CD4-positive, alpha-beta T cell treated with Interleukin-21 for 1 hour (primary cell): ENCODE measurements around the gene CMTM7.
"Not testable (repeated sequence)": the region's sequence is repeated elsewhere in the genome, so short reads cannot be mapped to it uniquely, and the experiment has no call there.

Source experiments
- DNase-seq: peaks from one replicate; pipeline ENCODE4 v3.0.0-alpha.2; 2020

CMTM7 gene

DNA sequence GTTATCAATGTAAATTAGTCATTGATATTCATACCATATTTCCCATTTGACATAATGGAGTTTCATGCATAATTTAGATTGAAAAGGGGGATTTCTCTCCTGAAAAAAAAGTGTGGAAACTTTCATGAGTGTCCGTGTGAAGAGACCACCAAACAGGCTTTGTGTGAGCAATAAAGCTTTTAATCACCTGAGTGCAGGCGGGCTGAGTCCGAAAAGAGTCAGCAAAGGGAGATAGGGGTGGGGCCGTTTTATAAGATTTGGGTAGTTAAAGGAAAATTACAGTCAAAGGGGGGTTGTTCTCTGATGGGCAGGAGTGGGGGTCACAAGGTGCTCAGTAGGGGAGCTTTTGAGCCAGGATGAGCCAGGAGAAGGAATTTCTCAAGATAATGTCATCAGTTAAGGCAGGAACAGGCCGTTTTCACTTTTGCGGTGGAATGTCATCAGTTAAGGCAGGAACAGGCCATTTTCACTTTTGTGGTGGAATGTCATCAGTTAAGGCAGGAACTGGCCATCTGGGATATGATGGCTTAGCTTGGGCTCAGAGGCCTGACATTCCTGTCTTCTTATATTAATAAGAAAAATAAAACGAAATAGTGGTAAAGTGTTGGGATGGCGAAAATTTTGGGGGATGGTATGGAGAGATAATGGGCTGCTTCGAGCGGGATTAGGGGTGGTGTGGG, 69.3 kb downstream of the CMTM7 start:
- DNase-seq: not testable (repeated sequence)

DNA sequence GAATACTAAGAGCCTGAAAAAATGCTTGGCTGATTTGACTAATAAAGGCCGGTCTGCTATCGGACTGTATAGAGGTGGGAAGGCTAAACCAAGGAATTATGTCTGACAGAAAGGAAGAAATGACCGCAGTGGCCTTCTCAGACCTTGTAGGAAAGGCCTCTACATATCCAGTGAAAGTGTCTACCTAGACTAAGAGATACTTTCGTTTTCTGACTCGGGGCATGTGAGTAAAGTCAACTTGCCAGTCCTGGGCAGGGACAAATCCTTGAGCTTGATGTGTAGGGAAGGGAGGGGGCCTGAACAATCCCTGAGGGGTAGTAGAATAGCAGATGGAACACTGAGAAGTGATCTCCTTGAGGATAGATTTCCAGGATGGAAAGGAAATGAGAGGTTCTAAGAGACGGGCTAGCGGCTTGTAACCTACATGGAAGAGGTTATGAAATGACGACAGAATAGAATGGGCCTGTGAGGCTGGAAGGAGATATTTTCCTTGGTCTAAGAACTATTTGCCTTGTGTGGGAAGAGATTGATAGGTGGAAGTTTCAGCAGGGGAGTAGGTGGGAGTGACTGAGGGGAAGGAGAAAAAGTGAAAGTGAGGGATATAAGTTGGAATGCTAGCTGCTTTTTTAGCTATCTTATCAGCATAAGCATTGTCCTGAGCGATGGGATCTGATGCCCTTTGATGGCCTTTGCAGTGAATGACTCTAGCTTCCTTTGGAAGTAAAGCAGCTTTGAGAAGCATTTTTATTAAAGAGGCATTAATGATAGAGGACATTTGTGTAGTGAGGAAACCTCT, 70.7 kb downstream of the CMTM7 start:
- peak; percentile 63 for DNase-seq

DNA sequence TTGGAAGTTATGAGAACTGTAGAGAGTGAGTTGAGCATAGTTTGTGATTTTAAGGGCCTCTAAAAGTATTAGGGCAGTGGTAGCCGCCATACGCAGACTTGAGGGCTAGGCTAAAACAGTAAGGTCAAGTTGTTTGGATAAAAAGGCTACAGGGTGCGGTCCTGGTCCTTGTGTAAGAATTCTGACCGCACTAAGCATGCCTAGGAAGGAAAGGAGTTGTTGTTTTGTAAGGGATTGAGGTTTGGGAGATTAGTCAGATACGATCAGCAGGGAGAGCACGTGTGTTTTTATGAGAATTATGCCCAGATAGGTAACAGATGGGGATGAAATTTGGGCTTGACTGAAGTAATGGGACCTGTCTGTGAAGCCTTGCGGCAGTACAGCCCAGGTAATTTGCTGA, 71.8 kb downstream of the CMTM7 start:
- not testable (repeated sequence) for DNase-seq

DNA sequence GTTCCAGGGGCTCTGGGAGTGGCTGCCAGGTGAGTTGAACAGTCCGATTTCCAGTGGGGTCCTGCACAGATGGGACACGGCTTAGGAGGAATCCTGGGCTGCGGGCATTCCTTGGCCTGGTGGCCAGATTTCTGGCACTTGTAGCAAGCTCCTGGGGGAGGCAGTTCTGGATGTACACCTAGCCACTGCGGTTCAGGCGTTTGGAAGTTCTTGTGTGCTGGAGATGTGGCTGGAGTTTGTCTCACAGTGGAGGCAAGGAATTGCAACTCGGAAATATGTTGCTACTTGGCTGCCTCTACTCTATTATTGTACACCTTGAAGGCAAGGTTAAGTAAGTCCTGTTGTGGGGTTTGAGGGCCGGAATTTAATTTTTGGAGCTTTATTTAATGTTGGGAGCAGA, 73.1 kb downstream of the CMTM7 start:
- not testable (repeated sequence) for DNase-seq

DNA sequence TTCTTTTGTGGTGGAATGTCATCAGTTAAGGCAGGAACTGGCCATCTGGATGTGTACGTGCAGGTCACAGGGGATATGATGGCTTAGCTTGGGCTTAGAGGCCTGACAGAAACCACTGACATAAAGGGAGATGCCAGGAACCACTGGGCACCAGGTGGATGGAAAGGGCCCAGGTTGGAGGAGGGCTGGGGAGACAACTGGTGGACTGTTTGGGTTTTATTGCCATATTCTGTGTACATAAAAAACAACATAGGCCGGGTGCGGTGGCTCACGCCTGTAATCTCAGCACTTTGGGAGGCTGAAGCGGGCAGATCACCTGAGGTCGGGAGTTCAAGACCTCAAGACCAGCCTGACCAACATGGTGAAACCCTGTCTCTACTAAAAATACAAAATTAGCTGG, 75.2 kb downstream of the CMTM7 start:
- not testable (repeated sequence) for DNase-seq

DNA sequence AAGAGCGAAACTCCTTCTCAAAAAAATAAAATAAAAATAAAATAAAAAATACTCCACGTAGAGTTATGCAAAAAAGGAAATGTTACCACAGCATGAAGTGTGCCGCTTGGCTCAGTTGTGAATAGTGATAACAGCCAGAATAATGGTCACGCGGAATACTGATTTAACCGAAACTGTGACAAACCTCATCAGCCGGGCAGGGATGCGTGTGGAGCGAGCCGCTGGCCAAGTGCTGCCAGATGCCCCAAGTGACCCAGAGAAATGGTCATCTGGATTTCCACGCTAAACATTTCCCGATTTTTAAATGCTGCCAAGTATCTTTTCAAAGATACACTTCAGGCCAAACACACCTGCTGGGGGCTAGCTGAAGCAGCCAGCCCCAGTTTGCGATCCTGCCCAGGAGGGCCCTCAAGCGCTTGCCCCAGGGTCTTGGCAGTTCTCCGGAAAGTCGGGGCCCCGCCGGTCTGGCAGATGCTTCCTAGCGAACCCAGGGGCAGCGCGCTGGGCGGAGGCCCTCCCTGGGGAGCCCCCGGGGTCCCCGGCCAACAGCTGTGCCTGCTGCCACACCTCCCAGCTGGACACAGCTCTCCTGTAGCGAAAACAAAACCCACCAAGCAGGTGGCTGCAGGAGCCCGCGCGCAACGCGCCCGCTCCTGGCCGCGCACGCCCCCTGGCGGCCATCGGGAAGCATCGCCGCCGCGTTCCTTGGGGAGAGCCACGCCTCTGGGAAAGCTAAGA, 75.8 kb downstream of the CMTM7 start:
- DNase-seq: peak; percentile 77

DNA sequence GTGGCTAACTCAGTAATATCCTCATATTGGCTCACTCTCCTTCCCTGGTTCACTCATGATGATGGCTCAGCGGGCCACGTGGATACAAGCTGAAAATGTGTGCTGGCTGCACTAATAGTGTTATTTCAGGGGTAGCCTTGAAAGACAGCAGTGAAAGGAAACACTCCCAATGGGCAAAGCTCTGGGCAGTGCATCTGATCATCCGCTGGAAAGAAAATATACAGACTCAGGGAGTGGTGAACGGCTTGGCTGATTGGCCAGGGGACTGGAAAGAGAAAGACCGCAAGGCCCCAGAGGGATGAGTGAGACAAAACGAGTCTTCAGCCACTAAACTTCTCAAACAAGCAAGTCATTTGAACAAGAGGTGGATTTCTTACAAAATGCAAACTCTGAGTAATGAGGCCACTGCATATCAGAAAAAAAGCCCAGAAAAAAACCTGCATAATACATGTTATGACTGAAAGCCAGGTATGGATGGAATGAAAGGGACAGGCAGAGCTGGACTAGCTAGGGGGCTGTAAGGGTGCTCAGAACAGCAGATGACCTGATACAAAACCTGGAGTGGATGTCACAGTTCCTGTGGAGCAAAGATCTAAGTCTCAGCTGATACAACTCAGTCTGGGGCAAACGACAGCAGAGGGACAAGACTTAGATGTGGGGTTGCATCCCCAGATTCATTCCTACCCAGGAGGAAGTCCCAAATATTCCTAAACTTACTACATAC, 77.7 kb downstream of the CMTM7 start:
- no peak for DNase-seq

DNA sequence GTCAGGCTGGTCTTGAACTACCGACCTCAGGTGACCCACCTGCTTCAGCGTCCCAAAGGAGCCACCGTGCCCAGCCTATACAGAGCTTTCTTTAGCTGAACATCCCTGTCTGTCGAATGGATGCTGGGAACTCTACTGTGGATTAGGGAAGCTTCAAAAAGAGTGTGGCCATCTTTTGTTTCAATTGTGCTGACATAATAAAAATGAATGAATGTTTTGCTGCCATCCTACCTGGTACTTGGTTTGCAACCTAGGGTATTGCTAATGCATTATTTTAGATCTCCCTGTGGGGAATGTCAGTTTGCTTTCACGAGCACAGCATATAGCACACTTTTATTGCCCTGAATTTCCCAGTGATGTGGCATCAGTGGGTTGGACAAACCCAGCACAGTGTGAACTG, 78.7 kb downstream of the CMTM7 start:
- DNase-seq: no peak

DNA sequence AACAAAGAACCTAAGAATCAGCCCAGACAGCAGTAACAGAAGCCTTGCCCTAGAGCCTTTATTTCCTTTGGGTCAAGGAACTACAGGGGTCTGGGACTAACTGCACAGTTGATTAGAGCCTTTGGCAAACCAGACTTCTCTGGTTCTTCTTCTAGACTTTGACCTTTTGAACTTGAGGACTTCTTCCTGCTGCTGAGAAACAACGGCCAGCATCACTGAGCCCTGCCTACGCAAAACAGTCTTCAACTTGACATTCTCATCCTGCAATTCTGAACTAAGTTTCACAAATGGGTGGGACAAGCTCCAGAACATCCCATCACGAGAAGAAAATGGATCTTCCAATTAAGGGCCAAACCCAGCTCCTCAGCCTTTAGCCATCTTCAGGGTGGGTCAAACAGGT, 79.6 kb downstream of the CMTM7 start:
- DNase-seq: no peak

DNA sequence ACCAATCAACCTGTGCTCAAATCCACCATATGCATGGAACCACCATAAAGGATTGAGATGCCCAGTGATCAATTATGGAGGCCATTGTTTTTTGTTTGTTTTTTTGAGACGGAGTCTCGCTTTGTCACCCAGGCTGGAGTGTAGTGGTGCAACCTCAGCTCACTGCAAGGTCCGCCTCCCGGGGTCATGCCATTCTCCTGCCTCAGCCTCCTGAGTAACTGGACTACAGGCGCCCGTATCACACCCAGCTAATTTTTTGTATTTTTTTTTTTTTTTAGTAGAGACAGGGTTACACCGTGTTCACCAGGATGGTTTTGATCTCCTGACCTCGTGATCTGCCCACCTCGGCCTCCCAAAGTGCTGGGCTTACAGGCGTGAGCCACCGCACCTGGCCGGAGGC, 80.5 kb downstream of the CMTM7 start:
- DNase-seq: not testable (repeated sequence)

DNA sequence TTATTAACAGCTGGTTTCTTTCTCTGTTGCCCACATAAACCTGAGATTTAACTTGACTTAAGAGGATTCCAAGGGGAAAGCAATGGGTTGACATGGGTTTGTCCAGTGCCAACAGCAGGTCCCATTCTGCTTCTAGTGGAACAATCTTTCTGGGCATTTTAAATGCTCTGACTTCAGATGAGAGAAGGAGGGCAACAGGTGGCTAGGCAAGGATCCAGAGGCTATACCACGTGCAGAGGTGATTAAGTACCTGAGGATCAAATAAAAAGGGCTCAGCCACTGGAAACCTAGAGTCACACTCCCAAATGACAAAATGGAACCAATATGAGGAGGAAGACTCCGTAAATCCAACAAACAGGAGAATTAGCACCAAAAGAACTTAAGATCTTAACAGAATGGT, 82.5 kb downstream of the CMTM7 start:
- DNase-seq: no peak

DNA sequence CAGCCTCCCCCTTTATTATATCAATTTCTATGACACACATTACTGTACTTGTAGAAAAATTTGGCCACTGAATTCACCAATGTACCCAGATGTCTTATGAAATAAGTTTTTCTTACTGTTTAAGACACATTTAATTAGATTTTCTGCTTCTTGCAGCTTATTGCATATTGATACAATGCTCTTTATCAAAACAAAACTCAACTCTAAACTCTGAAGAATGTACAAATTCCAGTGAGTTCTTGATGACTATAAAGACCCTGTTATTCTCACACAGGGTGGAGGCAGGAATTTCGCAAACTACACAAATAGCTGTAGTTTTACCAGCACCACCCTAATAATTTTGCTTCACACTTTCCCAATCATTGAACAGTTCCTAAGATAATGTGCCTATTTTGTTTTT, 89.0 kb downstream of the CMTM7 start:
- DNase-seq: no peak

DNA sequence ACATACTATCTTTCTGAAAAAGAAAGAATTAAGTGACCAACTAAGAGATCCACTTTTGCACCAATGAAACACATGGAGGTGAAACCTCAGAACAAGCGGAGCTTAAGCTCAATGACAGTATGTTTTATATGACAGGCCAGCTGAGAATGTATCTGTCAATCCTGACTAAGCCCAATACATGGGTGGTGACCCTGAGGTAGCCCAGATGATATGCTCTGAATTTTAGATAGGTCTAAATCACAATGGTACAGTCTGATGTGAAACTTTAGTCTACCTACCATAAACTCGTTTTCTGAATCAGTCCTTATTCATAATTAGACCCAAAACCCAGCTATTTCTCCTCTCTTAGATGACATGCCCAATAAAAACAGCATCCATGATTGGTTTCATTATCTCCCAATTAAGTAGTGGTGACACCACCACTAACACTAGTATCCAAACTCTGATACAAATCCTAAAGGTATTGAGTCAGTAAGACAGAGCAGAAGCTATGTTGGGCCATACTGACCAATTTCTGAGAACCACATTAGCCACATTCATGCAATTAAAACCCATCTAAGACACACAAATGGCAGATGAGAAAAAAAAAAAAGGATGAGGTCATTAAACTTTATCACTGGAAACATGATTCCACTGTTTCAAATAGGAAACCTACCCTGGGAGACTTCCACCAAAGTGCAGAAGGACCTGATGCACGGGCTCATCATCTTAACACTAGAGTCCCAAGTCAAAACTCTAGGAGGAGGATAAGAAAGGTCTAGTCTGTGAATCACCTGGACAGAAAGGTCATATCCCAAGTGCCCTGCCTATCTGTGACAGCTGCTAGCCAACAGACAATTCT, 90.4 kb downstream of the CMTM7 start:
- no peak for DNase-seq

DNA sequence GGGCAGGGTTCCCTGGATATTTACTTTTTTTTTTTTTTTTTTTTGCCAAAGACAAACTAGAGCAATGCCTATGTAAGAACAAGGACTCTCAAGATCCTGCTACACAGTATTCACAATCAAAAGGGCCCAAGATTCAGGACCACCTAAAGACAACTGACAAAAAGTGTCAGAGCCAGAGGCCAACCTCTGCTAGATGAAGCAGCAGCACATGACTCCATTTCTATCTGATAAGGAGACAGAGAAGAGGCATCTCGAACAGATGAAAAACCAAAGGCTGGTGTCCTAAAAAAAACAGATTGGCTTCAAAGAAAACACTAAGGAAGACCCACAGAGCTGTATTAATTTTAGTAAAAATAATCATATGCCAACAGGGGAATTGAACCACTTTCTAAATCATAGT, 91.0 kb downstream of the CMTM7 start:
- DNase-seq: no peak

DNA sequence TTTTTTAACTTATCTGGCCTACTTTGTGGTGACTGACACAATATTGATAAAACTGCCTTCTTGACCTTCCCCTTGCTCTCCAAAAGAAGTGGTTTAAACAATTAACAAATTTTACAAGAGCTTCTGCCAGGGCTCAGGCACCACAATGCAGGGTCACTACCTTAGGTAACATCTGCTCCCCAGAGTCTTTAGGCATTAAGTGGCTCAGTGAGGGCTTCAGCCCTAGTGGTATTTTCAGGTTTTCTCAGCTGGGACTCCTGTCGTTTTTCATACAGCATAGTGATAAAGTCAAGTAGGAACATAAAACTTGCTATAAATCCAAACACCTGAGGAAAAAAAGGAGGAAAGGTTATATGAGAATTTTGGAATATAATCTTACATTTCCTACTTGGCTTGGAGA, 92.1 kb downstream of the CMTM7 start:
- no peak for DNase-seq

DNA sequence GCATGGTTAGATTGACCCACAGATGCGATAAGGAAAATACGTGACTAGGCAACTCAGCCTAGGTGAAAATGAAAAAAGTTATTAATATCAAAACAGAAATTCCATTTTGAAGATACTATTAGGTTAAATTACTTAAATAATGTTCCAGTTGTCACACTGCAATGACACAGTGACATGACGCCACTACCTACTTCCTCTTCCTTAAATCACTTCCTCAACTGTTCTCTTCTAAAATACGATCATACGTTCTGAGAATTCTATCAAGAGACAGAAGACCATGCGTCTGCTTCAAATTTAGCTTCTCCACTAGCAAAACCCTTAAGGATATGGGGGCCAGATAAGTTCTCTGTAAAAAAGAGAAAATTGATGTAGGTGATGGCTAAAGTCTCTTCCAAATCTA, 92.8 kb downstream of the CMTM7 start:
- DNase-seq: no peak

DNA sequence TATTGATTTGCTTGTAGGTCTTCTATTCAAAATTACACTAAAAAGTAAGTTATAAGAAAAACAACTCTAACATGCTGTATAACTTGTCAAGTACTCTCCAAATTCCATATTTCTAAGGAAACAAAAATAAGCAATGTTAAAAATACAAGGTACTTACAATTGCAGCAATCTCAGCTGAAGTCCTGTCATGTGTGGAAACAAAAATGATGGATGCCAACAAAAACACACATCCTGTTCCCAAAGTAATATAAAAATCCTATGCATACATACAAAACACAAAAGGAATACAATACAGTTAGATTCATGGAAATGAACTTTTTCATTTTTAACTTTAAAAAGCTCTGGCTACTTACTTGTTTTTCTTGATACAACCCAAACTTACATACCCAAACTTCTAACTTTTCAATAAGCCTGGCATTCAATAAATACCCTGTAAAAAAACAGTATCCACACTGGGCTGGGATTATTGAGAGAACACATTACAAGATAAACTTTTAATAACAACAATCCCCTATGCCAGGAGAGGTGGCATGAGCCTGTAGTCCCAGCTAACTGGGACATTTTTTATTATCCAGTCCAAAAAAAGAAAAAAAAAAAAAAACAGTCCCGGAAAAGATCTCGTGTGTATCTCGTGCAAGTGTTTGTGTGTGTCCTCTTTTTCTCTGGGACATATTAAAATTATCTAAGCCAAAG, 96.3 kb downstream of the CMTM7 start:
- DNase-seq: no peak

DNA sequence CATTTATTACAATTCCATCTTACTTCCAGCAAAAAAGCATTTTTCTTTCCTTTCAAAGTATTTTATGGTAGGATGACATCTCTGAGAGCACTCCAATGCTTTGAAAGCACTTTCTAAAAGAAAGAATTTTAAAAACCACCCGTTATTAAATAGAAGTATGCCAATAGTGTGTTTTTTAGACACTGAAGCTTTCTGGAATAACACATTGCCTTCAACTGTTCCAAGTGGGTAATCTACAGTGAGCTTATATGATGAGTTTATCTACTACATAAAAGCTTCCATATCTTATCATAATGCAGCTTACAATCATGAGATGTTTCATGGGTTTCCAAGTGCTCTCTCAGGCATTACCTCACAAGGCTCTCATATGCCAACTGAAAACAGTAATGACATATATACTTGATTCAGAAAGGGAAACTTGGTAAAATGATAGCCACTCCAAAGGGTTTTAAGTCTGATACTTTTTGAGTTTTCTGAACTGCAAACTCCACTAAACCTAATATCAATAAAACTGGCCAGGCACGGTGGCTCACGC, 96.9 kb downstream of the CMTM7 start:
- DNase-seq: no peak

DNA sequence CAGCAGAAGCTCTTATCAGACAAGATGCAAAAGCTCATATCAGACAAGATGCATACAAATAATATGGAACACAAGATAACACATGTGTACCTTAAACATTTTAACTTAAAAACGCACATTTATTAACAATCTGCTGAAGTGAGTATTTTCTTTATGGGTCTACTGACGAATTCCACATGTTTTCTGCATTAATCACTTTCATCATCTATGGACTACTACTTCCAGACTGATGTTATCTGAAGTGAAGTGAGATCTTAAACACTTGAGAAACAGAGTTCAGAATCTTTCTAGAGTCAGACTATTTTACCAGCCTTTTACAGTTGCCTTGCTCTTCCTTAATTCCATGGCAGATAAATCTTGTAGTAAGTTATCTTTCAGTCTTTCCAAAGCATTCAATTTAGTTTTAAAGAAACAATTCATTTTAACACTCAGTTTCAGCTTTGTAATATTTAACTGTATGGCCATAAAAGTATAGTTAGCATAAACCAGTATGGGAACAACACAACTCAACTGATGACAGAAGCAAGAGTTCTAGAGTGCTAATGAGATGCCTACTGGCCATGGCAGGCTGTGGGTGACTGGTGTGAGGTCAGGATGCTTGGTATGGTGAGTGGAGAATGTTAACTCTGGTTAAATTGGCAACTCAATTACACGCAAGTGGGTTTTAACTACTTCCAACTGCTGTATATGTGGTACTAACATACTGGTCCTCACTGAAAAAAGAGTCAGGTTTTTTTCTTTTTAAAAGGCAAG, 101.2 kb downstream of the CMTM7 start:
- no peak for DNase-seq
